SK-MEL-5 (cell line): ENCODE data around the gene NAA80. TPM values are rescaled to one million over a fixed set of nuclear protein-coding genes. Genes with fewer than 3 reads are reported as not detected.
"Not testable (repeated sequence)": the region's sequence is repeated elsewhere in the genome, so short reads cannot be mapped to it uniquely, and the experiment has no call there.

Experiments
- DNase-seq: peaks from one replicate; pipeline ENCODE4 v3.0.0-alpha.2; 2016; ENCODE audit warnings: low read depth, low spot score
- in situ Hi-C: cut with HindIII; loops from 2 replicates; pipeline ENCODE4 v1.10.0; 2016; ENCODE audit warnings: low sequenced_read_pairs, high pct_unique_total_duplicates, low pct_unique_long_range_greater_than_20kb
- total RNA-seq: library from RNA; depleted of rRNA; stranded (reverse); fragments of >200 nt; shearing (Covaris generic); gene quantifications from 2 replicates; pipeline ENCODE4 v1.2.3, GENCODE V29; 2014

Gene NAA80
- total RNA-seq, 1 experiment from 2014 or later = 4.6 TPM

DNA sequence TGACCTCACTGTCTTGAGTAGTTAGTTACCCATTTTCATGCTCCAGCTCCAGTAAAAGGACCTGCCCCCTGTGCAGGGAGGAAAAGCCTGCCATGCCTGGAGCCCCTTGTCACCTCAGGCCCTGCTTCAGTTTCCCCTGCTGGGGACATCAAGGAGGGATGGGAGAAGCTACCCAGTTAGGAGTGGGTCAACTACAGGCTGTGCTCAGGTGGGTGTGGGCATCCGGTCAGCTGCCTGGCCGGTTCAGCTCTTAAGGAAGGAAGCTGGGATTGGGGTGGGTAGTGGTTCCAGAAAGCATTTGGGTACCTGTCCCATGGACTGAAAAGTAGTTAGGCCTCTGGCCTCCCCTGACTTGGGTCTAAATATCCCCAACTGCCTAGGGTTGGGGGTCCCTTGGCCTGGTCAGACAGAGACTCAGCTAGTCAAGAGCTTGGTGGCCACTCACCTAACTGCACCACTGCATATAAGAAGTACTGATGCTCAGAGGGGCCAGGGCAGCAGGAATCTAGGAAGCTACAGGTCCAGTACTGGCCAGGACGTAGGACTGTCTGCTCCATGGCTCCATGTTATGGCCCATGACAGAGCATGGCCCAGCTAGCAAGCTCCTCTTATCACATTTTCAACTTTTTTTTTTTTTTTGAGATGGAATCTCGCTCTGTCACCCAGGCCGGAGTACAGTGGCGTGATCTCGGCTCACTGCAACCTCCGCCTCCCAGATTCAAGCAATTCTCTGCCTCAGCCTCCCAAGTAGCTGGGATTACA, 19.8 kb downstream of the NAA80 start:
- DNase-seq = no peak
- in situ Hi-C loops = no loop called here

DNA sequence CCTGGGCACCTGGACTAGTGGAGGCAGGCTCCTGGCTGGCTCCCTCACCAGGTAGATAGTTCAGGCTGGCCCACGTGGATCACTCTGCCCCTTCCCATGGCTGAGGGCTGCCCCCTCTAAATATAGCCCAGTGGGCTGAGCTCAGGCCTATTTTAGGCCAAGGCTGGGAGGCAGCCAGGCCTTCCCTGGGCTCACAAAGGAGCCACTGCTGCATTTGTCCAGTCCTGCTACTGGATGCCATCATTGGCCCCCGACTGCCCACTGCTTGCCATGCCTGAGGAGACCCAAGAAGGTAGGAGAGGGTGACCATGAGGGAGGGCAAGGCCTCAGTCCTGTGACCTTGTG, 20.4 kb downstream of the NAA80 start, which contains the start of gene LSMEM2:
LSMEM2 (plus strand) TSS at position 208 of the 345 bp plus-strand sequence; CDS start at position 235, 27 bp downstream.
- DNase-seq = no peak
- in situ Hi-C loops = no loop called here

DNA sequence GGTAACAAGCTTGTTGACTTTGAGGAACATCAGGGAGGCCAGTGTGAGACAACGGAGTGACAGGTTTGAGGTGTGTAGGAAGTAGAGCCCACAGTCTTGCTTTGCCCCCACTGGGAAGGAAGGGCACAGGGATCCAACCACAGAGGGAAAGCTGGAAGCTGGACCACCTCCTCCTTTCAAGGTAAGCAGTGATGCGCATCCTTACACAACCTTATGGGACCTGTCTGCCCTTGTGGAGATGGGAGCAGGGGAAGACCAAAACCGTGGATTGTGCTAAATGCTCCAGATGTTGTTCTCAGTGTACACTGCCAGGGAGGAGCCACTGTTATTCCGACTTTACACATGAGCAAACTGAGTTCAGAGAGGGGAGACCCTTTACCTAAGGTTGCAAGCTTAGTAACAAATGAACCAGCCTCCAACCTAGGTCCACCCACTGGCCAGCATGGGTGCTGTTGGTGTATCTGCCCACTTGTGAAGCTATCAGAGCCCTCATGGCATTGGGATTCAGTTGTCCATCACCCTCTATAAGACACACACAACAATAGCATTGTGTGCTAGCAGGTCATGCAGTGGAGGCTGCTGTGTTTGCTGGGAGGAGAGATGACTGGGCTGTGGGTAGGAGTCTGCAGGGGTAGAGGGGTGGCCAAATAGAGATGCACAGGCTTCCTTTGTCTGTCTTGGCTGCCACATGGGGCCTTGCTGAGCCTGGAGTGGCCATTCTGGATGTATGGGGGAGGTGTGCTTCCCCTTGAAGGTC, 20.9 kb downstream of the NAA80 start:
- DNase-seq = no peak
- in situ Hi-C loops = no loop called here

DNA sequence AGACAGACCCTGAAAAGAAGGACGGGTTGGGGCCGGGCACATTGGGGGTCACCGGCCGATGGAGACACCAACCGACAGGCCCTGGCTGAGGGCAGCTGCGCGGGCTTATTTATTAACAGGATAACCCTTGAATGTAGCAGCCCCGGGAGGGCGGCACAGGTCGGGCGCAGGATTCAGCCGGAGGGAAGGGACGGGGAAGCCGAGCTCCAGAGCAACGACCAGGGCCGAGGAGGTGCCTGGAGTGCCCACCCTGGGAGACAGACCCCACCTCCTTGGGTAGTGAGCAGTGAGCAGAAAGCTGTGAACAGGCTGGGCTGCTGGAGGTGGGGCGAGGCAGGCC, 22.5 kb downstream of the NAA80 start:
- DNase-seq = no peak
- in situ Hi-C loops = no loop called here

DNA sequence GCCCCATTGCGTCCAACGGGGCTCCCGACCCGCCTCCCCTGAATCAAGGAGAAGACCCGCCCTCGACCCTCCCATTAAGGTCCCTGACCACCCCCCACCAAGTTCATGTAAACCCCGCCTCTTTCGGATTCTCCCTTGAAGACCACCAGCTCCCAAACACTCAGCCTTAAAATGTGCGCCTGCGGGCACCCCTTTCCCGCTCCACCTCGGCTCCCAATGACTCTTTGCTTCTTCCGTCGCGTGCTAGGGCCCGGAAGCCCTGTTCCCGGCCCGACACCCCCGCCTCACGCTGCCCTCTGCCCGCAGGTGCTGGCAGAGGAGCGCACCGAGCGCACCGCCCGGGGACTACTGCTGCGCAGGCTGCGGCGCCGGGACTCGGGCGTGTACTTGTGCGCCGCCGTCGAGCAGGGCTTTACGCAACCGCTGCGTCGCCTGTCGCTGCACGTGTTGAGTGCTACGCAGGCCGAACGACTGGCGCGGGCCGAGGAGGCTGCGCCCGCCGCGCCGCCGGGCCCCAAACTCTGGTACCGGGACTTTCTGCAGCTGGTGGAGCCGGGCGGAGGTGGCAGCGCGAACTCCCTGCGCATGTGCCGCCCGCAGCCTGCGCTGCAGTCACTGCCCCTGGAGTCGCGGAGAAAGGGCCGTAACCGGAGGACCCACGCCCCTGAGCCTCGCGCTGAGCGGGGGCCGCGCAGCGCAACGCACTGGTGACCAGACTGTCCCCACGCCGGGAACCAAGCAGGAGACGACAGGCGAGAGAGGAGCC, 23.0 kb downstream of the NAA80 start:
- DNase-seq = no peak
- in situ Hi-C loops = no loop called here

DNA sequence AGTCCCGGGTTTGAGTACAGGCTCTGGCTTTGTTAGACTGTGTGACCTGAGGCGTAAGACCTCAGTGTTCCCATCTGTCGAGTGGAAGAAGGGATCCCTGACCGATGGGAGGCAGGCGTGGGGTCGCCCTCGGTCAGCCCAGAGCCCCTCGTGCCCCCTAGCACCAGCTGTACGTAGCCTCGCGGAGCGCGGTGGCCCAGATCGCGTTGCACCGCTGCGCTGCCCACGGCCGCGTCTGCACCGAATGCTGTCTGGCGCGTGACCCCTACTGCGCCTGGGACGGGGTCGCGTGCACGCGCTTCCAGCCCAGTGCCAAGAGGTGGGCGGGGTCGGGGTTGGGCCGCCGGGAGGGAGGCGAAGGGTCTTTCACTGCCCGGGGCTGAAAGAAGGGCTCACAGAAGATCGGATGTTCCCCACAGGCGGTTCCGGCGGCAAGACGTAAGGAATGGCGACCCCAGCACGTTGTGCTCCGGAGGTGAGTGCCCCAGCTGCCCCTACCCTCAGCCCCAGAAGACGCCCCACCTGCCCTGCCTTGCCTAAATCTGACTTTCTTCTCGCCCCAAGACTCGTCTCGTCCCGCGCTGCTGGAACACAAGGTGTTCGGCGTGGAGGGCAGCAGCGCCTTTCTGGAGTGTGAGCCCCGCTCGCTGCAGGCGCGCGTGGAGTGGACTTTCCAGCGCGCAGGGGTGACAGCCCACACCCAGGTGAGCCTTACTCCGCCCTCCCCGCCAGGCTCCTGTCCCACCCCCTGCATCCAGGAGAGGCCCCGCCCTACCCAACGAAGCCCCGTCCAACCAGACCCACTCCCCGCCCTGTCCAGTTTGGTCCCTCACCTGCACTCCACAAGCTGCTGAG, 23.8 kb downstream of the NAA80 start:
- no peak for DNase-seq
- in situ Hi-C loops = no loop called here

DNA sequence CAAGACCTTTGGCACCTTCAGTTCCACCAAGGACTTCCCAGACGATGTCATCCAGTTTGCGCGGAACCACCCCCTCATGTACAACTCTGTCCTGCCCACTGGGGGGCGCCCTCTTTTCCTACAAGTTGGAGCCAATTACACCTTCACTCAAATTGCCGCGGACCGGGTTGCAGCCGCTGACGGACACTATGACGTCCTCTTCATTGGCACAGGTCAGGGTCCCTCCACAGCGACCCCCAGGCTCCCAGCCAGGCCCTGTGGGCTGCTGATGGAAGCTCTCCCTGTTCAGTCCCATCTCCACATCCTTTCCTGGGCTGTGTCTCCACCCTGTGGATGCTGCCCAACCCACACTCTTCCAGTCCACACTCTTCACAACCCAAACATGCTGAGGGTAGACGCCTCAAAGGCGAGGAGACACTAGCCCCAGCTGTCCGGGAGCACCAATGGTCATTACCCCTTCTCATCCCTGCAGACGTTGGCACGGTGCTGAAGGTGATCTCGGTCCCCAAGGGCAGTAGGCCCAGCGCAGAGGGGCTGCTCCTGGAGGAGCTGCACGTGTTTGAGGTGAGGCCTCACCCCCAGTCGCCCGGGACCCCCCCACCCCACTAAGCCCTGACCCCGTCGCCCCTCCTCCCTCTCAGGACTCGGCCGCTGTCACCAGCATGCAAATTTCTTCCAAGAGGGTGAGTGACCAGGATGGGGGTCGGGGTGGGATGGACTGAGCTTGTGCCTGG, 24.7 kb downstream of the NAA80 start:
- in situ Hi-C loops = no loop called here
- peak; percentile 73 for DNase-seq

DNA sequence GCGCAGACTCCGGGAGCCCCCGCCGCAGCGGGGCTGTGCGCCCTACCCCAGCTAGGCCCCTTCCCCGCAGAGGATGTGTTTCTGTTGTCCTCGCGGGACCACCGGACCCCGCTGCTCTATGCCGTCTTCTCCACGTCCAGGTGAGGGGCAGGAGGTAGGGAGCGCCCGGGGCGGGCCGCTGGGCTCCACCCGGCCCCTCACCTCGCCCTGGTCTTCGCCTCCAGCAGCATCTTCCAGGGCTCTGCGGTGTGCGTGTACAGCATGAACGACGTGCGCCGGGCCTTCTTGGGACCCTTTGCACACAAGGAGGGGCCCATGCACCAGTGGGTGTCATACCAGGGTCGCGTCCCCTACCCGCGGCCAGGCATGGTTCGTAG, 25.5 kb downstream of the NAA80 start:
- DNase-seq = no peak
- in situ Hi-C loops = no loop called here

DNA sequence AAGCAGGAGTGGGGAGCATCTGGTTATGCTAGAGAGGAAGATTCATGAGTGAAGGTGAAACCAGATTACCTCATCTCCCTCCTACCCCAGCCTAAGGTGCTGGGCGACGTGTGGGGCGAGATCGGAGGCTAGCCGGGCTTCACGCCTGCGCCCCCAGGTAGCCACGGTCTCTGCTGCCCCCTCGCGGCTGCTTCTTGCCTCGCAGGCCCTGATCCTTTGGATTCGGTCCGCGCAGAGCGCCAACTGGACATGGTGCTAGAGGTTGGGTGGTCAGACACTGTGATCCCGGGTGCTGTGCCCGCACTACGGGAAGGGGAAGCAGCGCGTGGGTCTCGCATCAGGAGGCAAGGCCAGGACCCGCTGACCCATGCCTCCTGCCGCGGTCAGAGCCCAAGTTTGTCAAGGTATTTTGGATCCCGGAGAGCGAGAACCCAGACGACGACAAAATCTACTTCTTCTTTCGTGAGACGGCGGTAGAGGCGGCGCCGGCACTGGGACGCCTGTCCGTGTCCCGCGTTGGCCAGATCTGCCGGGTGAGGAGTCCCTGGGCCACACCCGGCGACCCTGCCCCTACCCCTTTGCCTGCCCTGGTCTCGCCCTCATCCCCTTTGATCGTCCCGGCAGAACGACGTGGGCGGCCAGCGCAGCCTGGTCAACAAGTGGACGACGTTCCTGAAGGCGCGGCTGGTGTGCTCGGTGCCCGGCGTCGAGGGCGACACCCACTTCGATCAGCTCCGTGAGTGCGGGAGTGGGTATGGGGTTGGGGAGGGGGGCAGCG, 26.1 kb downstream of the NAA80 start:
- in situ Hi-C loops = no loop called here
- peak; percentile 82 for DNase-seq

DNA sequence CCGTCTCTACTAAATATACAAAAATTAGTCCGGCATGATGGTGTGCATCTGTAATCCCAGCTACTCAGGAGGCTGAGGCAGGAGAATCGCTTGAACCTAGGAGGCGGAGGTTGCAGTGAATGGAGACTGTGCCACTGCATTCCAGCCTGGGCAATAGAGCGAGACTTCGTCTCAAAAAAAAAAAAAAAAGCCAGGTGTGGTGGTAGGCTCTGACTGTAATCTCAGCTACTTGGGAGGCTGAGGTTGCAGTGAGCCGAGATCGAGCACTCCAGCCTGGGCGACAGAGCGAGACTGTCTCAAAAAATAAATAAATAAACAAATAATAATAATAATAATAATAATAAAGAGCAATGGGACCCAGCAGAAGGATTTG, 26.7 kb downstream of the NAA80 start:
- in situ Hi-C loops = not testable (repeated sequence)

DNA sequence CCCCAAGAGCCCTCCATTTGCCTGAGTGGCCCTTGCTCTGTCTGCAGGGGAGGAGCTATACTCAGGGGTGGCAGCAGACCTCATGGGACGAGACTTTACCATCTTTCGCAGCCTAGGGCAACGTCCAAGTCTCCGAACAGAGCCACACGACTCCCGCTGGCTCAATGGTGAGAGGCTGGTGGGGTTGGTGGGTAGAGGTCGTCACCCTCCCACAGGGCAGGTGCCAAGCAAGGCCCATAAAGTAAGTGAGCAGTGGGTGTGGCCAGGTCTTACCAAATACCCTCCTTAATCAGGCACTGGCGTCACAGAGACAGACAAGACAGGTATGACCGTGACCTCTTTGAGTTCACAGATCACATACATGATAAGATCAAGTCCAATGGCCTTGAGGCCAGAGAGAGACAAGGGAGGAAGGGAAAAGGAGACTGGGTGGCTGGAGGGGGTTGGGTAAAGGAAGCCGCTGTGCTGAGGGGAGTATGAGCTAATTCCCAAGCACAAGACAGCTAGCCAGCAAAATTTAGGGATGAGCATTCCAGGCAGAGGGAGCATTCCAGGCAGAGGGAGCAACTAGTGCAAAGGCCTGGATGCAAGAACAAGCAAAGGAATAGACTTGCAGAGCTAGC, 27.8 kb downstream of the NAA80 start:
- DNase-seq = no peak
- in situ Hi-C loops = no loop called here

More for the DNA sequence above, 26.7 kb downstream of the NAA80 start:
- DNase-seq = not testable (repeated sequence)

DNA sequence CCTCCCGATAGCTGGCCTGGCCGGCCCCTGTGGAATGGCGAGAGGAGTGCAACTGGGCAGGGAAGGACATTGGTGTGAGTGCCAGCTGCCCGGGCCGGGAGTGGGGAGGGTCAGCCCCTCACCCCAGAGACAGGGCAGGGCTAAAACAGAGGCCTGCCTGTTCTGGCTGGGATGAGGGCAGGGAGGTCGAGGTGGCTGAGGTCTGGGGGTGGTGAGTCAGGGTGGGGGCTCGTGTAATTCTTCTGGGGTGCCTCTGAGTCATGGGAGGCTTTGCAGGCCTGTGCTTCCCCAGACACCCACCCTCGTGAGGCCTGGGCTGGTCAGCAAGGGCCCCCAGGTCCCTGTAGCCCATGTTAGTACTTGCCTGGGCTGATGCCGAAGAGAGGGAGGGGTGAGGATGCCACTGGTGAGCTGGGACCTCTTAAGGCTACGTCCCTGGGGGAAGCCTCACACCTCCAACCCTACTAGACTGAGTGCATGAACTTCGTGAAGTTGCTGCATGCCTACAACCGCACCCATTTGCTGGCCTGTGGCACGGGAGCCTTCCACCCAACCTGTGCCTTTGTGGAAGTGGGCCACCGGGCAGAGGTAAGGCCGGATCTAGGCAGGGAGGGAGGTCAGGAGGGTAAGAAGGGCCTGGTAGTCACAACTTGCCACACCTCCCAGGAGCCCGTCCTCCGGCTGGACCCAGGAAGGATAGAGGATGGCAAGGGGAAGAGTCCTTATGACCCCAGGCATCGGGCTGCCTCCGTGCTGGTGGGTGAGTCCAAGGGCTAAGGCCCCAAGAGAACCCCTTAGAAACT, 28.6 kb downstream of the NAA80 start:
- in situ Hi-C loops = no loop called here
- DNase-seq = no peak

DNA sequence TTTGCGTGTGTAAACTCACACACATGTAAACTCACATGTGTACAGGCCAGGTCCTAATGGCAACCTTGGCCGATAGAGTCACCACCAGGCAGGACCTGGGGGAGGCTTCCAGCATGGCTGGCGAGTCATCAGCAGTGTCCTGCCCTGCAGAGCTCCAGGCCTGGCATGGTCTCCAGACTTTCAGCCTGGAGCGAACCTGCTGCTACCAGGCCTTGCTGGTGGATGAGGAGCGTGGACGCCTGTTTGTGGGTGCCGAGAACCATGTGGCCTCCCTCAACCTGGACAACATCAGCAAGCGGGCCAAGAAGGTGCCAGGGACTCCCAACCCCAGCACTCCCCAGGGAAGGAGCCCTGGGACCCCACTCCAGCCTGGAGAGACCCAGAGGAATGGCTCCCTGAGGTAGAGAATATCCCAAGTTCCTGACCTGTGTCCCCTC, 29.2 kb downstream of the NAA80 start:
- in situ Hi-C loops = no loop called here
- no peak for DNase-seq

DNA sequence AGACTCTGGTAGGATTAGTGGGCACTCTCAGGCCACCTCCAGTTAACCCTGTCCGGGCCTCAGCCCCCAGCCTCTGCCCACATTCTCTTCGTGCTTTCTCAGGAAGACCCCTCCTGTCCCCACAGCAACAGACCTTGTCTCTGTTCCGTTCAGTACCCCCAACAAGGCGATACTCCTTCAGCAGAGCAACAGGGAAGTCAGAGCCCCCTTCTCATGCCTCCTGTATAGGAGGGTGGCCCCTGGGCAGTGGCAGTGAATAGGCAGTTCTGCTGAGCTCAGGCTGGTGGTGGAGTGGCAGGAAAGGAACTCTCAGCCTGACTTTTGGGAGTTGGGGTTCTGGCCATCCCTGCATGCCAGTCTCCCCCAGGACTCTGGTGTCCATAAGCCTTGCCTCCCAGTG, 29.7 kb downstream of the NAA80 start:
- in situ Hi-C loops = no loop called here

DNA sequence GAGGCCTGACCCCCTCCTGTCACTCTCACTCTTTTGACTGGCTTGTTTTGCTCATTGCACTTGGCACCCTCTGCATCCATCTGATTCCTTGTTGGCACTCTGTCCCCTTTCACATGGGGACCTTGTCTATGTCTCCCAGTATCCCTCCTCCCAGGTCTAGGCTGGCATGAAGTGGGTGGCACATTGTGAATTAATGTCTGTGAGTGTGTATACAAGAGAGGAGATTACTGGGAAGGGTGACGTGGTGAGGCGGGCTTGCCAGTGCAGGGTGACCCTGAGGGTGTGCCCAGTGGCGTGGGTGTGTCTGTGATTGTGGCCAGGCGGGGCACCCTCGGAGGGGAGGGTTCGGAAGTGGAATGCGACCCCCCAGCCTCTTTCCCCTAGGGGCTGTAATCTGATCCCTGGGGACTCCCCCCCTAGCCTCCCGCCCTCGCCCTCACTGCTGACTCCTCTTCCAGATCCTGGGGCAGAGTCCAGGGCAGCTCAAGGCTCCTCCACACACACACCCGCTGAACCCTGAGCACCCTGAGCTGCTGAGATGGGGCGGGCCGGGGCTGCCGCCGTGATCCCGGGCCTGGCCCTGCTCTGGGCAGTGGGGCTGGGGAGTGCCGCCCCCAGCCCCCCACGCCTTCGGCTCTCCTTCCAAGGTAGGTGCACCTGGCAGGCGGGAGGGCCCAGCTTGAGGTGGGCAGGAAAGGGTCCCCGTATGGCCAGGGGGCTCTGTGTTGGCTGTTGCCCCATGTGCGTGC, 30.3 kb downstream of the NAA80 start, which contains the start of gene SEMA3B:
SEMA3B (plus strand) TSS at position 445 of the 749 bp plus-strand sequence; CDS start at position 539, 94 bp downstream.
- in situ Hi-C loops = no loop called here
- no peak for DNase-seq

More for the DNA sequence above, 29.7 kb downstream of the NAA80 start:
- no peak for DNase-seq
